Adipocyte (in vitro differentiated cells): ENCODE measurements around the gene KRT83.

Source experiments
- DNase-seq: peaks from one replicate; pipeline ENCODE4 v3.0.0-alpha.2; 2015; ENCODE audit warnings: low read depth
- H3K27me3 ChIP-seq: replicated peaks from 2 replicates; pipeline ENCODE4 v1.7.0; 2013; ENCODE audit warnings: mild to moderate bottlenecking, low read length, moderate library complexity; ENCODE audit not compliant: control insufficient read depth, insufficient read depth
- H3K36me3 ChIP-seq: 2 replicates; pipeline ENCODE4 v1.7.0; 2013; ENCODE audit warnings: low read length, mild to moderate bottlenecking, moderate library complexity; ENCODE audit not compliant: control insufficient read depth, insufficient read depth, severe bottlenecking
- H3K4me1 ChIP-seq: 2 replicates; pipeline ENCODE4 v1.7.0; 2013; ENCODE audit warnings: mild to moderate bottlenecking, low read length, moderate library complexity; ENCODE audit not compliant: control insufficient read depth, insufficient read depth
- H3K4me3 ChIP-seq: 2 replicates; pipeline ENCODE4 v1.7.0; 2013; ENCODE audit warnings: mild to moderate bottlenecking, low read length, moderate library complexity
- H3K9ac ChIP-seq: 2 replicates; pipeline ENCODE4 v1.7.0; 2013; ENCODE audit warnings: mild to moderate bottlenecking, low read length, moderate library complexity
- H3K9me3 ChIP-seq: 2 replicates; pipeline ENCODE4 v1.7.0; 2013; ENCODE audit warnings: mild to moderate bottlenecking, low read length, moderate library complexity; ENCODE audit not compliant: control insufficient read depth

KRT83 gene

DNA sequence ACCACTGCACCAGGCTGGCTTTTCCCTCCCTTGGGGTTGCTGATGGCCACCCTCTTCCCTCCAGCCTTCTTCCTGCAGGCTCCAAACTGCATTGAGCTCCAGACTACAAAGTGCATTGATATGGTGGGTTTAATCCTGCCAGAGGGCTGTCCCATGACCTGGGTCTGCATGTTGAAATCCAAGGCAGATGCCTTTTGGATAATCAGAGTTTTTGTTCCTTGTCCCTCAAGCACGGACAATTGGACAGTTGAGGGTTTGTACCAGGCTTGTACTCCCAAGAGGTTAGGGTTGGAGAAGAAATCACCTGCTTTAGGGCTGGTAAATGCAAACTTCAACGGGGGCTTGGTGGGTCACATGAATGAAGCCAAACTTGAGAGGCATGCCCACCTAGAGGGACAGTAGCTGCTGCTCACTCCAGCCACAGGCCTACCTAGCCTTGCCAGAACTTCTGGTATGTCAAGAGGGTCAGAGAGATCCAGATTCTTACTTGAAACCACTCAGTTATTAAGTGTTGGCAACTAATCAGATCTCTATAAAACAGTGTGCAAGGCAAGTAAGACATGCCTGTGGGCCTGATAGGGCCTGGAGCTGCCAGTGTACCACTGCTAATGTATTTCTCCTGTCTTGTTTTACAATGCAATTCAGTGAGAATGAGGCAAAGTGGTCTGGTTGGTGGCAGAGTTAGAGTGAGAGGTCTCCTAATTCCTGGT is 21.7 kb upstream of the KRT83 start:
- peaks cover 13% of the 10 kb centered on the region for H3K9me3 ChIP-seq
- no peak for DNase-seq
- H3K27me3 ChIP-seq = peaks cover 59% of the 10 kb centered on the region
- H3K36me3 ChIP-seq = no peaks in the 10 kb centered on the region
- H3K4me3 ChIP-seq = no peak overlapping the region
- H3K4me1 ChIP-seq = peaks cover 6% of the 10 kb centered on the region
- H3K9ac ChIP-seq = no peak overlapping the region

DNA sequence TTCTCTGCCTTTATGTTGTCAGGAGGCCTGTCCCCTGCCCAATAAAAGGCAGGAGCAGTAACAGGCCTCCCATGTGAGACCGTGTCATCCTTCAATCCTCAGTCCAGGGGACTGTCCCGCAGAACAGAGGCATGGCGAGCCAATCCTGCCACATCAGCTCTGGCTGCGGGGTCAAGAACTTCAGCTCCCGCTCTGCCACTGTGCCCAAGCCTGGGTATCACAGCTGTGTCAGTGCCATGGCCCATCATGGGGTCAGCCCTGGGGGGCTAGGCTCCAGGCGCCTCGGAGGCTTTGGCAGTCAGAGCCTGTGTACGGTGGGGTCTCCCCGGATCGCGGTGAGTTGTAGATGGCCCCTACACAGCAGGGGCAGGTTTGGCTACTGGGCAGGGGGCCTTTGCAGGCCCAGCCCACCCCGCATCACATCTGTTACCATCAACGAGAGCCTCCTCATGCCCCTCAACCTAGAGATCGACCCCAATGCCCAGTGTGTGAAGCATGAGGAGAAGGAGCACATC is 19.9 kb upstream of the KRT83 start:
- H3K36me3 ChIP-seq = no peaks in the 10 kb centered on the region
- H3K9me3 ChIP-seq = peaks cover 19% of the 10 kb centered on the region
- no peak overlapping the region for H3K4me3 ChIP-seq
- peaks cover 47% of the 10 kb centered on the region for H3K27me3 ChIP-seq
- peaks cover 6% of the 10 kb centered on the region for H3K4me1 ChIP-seq
- no peak overlapping the region for H3K9ac ChIP-seq
- DNase-seq = no peak

DNA sequence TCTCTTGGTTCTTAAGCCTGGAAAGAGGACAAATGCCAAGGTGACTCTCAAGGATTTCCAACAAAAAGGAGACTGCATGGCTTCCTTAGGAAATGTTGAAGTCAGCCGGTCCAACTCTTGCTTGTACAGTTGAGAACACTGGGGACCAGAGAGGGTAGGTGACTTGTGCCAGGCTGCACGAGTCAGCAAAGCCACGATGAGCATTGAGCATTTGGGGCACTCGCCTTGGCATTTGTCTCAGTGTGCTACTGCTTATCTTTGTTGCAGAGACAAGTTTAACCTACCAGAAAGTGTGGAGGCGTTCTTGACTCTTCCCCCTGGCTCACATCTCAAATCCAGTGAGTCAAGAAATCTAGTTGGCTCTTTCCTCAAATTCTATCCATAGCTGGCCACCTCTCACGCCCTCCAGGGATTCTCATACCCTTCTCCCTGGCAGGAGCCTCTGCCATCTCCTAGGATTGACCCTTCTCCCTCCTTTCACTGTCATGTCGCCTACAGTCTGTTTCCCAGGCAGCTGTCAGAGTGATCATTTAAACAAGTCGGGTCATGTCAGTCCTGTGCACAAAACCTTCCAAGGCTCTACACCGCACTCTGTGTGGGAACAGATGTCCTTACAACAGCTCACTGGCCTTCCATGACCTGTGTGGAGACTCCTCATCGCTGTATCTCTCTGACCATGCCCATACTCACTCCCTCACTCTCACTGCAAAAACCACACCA is 17.2 kb upstream of the KRT83 start:
- peaks cover 17% of the 10 kb centered on the region for H3K9me3 ChIP-seq
- DNase-seq = no peak
- peaks cover 6% of the 10 kb centered on the region for H3K4me1 ChIP-seq
- H3K36me3 ChIP-seq = no peaks in the 10 kb centered on the region
- no peak overlapping the region for H3K9ac ChIP-seq
- H3K27me3 ChIP-seq = peaks cover 38% of the 10 kb centered on the region
- H3K4me3 ChIP-seq = no peak overlapping the region

DNA sequence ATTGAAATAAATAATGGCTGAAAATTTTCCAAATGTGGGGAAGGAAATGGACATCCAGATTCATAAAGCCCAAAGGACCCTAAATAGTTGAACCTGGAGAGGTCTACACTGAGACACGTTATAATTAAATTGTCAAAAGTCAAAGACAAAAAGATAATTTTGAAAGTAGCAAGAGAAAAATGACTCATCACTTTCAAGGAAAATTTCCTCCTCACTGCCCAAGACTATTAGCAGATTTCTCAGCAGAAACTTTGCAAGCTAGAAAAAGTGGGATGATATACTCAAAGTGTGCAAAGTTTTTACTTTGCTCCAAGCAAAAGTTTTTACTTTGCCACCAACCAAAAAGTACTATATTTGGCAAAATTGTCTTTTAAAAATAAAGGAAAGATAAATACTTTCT is 15.9 kb upstream of the KRT83 start:
- Histone ChIP-seq H3K4me1 (peaks cover 6% of the 10 kb centered on the region), H3K9ac (no peak overlapping the region), H3K27me3 (peaks cover 37% of the 10 kb centered on the region), H3K36me3 (no peaks in the 10 kb centered on the region), H3K9me3 (peaks cover 13% of the 10 kb centered on the region), H3K4me3 (no peak overlapping the region)
- no peak for DNase-seq

DNA sequence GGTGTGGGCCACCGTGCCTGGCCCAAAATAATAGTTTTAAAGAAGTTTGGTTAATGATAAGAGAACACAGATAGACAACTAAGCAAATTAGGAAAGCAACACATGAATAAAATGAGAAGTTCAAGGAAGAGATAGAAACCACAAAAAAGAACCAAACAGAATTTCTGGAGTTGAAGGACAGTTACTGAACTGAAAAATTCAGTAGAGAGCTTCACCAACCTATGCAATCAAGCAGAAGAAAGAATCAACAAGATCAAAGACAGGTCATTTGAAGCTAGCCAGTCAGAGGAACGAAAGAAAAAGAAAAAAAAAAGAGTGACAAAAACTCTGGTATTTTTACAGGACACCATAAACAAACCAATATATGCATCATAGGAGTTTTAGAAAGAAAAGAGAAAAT is 15.4 kb upstream of the KRT83 start:
- no peak overlapping the region for H3K4me3 ChIP-seq

DNA sequence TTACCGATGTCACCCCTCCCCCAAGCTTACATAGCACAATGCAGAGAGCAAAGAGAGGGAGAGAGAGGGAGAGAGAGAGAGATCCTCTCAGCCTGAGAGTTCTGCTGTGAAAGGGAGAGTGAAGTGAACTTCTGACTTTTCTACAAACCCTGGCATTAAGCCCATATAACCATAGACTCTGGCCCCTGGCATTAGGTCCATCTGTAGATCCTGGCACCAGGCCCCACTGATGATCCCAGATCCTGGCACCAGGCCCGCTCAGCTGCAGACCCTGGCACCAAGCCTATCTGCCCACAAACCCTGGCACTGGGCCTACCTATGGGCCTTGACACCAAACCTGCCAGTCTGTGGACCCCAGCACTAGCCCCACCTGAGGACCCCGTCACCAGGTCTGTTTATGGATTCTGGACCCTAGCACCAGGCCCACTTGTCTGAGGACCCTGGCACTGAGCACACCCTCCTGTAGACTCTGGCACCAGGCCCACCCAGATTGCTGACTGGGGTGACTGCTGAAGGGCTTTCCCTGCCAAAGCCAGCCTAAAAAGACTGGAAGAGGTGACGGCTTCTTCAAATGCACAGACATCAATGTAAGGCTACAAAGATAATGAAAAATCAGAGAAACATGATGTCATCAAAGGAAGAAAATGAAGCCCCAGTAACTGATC is 14.5 kb upstream of the KRT83 start:
- Histone ChIP-seq H3K27me3 (peaks cover 37% of the 10 kb centered on the region), H3K9ac (no peak overlapping the region), H3K4me3 (no peak overlapping the region), H3K4me1 (peaks cover 6% of the 10 kb centered on the region), H3K9me3 (peaks cover 13% of the 10 kb centered on the region), H3K36me3 (no peaks in the 10 kb centered on the region)
- DNase-seq = no peak

More for the DNA sequence above, 15.4 kb upstream of the KRT83 start:
- H3K36me3 ChIP-seq = no peaks in the 10 kb centered on the region
- peaks cover 13% of the 10 kb centered on the region for H3K9me3 ChIP-seq
- peaks cover 6% of the 10 kb centered on the region for H3K4me1 ChIP-seq
- H3K9ac ChIP-seq = no peak overlapping the region
- no peak for DNase-seq
- H3K27me3 ChIP-seq = peaks cover 37% of the 10 kb centered on the region

DNA sequence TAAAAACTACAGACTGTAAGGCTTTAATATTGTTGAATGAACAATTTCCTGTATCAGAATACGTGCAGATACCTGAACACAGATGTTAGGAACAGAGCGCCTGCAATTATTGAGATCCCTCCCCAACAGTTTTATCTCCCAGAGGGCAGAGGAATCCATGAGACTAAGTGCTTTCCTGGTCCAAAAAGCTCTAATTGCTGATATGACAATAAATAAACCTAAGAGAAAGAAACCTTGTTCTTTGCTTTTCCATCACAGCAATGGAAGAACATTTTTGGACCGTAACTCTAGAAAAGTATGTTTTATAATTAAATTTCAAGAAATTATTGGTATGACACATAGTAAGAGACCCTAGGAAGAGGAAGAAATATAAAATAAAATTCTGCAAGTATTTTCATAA is 13.0 kb upstream of the KRT83 start:
- peaks cover 6% of the 10 kb centered on the region for H3K4me1 ChIP-seq
- H3K9ac ChIP-seq = no peak overlapping the region
- peaks cover 13% of the 10 kb centered on the region for H3K9me3 ChIP-seq
- peaks cover 44% of the 10 kb centered on the region for H3K27me3 ChIP-seq
- no peak overlapping the region for H3K4me3 ChIP-seq
- no peaks in the 10 kb centered on the region for H3K36me3 ChIP-seq
- no peak for DNase-seq

DNA sequence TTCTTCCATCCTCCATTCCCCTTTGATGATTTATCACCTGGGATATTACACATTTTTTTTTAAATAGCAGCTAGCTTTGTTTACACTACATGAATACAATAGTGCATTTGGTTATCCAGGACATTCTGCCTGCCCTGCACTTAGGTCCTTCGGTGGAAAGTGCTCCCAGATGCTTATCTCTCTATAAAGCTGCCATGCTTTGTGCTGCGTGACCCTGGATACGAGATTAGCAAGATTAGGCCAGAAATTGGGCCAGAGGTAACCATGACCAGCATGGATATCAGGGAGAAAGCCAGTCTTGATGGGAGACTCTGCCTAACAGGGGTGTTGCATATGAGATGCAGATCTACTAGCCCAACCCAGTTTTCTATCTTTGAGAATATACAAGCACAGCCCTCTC is 12.1 kb upstream of the KRT83 start:
- DNase-seq = no peak
- no peaks in the 10 kb centered on the region for H3K36me3 ChIP-seq
- no peak overlapping the region for H3K4me3 ChIP-seq
- peaks cover under 1% of the 10 kb centered on the region for H3K4me1 ChIP-seq
- no peak overlapping the region for H3K9ac ChIP-seq
- H3K27me3 ChIP-seq = peaks cover 48% of the 10 kb centered on the region
- peaks cover 13% of the 10 kb centered on the region for H3K9me3 ChIP-seq

DNA sequence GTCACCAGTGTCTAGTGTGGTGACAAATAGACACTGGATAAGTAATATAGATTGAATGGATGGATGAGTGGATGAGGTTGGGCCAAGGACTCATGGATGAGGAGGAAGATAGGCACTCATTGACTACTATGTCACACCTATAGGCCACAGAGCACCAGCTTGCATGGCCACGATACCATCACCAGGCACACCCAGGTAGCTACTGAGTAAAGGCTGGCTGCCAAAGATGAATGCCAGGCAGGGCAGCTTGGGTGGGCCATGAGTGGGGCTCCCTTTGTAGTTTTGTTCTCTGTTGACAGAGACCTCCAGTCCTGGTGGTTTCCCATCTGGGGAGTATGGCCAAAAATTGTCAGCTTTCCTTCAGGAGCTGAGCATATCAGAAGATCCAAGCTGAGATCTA is 11.2 kb upstream of the KRT83 start:
- Histone ChIP-seq H3K4me1 (no peaks in the 10 kb centered on the region), H3K9ac (no peak overlapping the region), H3K36me3 (no peaks in the 10 kb centered on the region), H3K27me3 (peaks cover 48% of the 10 kb centered on the region), H3K4me3 (no peak overlapping the region), H3K9me3 (peaks cover 13% of the 10 kb centered on the region)
- DNase-seq = no peak

DNA sequence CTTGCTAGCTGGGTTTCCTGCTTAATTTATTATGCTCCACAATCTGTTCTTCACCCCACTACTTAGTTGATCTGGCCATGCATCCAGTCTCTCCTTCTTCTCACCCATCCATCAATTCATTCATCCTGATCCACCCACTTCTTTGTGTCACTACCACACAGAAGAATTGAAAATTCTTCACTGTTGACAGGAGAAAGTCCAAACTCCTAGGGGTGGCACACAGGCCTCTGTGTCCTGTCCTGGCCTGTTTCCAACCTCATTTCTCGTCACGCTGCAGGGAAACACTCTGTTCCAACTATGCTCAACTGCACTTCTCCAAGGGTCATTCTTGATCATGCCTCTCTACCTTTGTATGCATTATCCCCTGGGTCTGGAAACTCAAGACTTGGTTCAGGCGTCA is 10.6 kb upstream of the KRT83 start:
- DNase-seq = no peak
- no peak overlapping the region for H3K9ac ChIP-seq
- H3K9me3 ChIP-seq = peaks cover 11% of the 10 kb centered on the region
- H3K27me3 ChIP-seq = peaks cover 48% of the 10 kb centered on the region
- H3K36me3 ChIP-seq = no peaks in the 10 kb centered on the region
- H3K4me1 ChIP-seq = no peaks in the 10 kb centered on the region
- H3K4me3 ChIP-seq = no peak overlapping the region

DNA sequence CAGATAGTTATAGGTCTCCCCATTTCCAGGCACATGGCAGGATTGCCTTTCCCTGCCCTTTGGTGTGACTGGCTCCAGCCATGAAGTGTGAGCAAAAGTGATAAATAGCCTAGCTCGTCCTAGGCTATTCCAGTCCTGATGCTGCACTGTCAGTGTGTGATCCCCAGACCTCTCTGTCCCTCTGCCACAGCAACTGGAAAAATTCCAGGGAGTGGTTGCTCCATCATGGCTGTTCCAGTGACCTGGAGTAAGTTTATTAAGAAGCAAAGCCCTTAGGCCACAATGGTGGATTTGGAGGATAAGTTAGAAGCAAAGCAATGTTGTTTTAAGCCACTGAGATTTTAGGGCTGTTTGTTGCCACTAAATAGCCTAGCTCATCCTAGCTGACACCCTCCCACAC is 9.8 kb upstream of the KRT83 start:
- Histone ChIP-seq H3K9me3 (peaks cover 6% of the 10 kb centered on the region), H3K4me1 (no peaks in the 10 kb centered on the region), H3K27me3 (peaks cover 48% of the 10 kb centered on the region), H3K9ac (no peak overlapping the region), H3K36me3 (no peaks in the 10 kb centered on the region), H3K4me3 (no peak overlapping the region)
- no peak for DNase-seq
